HT1080 (cell line): ENCODE data around the gene ACTMAP. TPM values are rescaled to one million over a fixed set of nuclear protein-coding genes. Genes with fewer than 3 reads are reported as not detected.
A peak's percentile ranks its signal among the peaks of the same experiment; 100 is the strongest.
"Not testable (repeated sequence)": the region's sequence is repeated elsewhere in the genome, so short reads cannot be mapped to it uniquely, and the experiment has no call there.

Experiments
- DNase-seq: peaks from one replicate; pipeline ENCODE4 v3.0.0-alpha.2; 2015; ENCODE audit warnings: low read depth
- total RNA-seq: library from RNA; depleted of rRNA; stranded (reverse); fragments of >200 nt; shearing (Covaris generic); gene quantifications from 2 replicates; pipeline ENCODE4 v1.2.3, GENCODE V29; 2014

The ACTMAP gene
- total RNA-seq, 1 experiment from 2014 or later: 1.6 TPM

- DNase-seq: no peak
These were observed 5.5 kb downstream of the ACTMAP start for GRCh38 chr19:40744554-40745401.

DNA sequence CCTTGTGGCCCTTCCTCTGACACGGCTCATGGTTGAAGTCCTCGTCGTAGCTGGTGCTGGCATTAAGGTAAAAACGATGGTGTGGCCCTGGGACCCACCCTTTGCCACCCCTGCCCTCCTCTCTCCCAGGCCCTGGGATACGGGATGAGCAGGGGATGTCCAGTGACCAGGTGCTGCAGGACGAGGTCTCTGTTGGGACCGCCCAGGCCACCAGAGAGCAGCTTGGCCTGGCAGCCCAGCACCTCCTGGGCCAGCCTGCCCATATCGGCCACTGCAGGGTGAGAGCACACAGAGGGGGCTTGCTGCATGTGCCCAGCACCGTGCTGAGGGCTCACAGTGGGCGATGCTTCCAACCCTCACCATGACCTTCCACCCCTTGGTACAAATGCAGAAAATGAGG lies 6.4 kb downstream of the ACTMAP start:
- no peak for DNase-seq

DNA sequence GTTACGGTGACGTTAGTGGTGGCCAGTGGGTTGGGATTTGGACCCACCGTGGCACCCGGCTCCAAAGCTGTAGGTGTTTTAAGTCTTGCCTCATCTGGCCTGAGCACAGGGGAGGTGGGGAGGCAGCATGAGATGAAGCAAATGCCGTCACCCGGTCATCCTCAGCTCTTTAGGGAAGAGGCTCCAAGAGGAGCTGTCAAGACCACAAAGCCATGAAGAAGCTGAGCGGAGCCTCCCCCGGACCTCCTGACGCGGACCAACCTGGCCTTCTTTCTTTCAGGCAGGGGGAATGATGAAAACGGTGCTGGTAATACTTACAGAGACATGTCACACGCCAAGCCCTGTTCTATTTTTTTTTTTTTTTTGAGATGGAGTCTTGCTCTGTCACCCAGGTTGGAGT lies 7.4 kb downstream of the ACTMAP start:
- DNase-seq: no peak

DNA sequence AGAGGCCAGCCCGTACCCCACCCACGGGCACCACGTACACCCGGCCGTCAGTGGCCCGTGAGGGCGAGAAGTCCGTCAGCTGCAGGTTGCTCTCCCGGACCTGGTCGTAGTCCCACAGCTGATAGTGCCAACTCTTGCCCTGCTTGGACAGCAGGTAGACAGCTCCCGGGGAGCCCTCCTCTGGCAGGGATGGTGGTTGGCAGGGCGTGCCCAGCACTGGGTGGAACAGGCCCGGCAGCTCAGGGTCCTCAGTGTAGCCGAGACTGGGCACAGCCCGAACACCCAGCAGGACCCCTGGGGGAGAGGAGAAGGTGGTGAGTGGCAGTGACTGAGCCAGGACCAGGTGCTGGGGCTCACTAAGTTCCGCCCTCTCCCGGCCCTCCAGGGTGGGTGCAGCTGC lies 7.8 kb downstream of the ACTMAP start:
- no peak for DNase-seq

DNA sequence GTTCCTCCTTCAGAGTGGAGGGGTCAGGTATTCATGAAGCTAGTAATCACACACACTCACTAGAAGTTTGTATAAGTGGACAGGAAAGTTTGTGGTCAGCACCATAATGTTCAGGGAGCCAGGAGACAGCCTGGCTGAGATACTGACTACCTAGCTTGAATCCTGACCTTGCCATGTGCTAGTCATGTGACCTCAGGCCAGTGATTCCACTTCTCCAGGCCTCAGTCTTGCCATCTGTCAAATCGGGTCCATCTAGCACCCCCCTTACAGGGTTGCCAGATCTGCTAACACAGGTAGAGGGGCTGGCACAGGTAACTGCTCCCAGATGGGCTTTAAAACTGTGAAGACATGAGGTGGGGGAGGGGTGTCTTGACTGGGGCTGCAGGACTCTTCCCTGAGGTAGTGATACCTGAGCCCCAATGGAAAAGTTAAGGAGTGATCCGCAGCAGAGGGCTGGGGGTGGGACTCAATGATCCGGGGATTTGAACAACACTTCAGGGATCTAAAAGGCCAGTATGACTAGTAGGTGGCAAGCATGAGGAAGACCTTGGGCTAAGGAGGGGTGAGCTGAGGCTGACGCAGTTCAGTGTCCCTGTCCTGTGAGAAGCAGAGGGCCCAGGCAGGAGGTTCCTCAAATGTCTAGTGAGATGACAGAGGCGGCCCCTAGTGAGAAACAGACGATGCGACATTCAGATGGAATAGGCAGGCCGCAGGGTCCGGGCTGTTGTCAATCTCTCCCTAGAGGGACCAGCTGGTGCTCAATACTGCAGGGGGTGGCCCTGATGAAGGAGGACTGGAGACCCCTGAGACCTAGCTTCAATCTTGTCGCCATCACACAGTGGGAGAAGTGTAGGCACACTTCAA lies 8.5 kb downstream of the ACTMAP start:
- DNase-seq: no peak

- DNase-seq: no peak
These were observed 9.5 kb downstream of the ACTMAP start for GRCh38 chr19:40740747-40741146.

- no peak for DNase-seq
These were observed 10.2 kb downstream of the ACTMAP start for GRCh38 chr19:40739871-40740703.

- DNase-seq: no peak
These were observed 11.0 kb downstream of the ACTMAP start for GRCh38 chr19:40739030-40739839.

DNA sequence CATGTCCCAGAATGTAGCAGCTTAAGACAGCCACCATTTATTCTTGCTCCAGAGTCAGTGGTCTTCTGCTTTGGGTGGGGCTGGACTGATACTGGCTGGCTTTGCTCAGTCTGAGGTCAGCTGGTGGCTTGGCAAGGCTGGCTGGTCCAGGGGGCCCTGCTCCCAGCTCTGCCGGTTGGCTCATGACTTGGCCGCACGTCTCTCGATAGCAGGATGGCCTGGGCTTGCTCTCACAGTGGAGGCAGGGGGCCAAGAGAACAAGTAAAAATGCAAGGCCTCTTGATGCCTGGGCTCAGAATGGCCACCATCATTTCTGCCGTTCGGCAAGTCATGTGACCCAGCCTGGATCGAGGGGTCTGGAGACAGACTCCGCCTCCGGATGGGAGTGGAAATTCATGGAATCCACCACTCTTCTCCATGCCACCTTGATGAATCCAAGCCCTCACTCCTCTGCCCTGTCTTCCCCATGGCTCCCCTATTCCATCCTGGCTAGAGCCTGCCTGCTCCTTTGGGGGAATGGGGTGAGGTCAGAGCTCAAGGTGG lies 13.1 kb downstream of the ACTMAP start:
- no peak for DNase-seq

DNA sequence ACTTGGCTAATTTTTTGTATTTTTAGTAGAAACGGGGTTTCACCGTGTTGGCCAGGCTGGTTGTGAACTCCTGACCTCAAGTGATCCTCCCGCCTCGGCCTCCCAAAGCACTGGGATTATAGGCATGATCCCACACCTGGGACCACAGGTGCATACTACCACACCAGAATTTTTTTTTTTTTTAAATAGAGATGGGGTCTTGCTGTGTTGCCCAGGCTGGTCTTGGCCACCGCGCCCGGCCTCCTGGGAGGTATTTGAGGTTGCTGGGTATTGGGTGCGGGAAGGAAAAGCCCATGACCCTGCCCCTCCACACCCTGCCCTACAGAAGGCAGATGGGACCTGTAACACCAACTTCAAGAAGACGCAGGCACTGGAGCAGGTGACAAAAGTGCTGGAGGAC lies 13.6 kb downstream of the ACTMAP start:
- DNase-seq: no peak

- DNase-seq: no peak
These were observed 15.1 kb downstream of the ACTMAP start for GRCh38 chr19:40735013-40735771.

DNA sequence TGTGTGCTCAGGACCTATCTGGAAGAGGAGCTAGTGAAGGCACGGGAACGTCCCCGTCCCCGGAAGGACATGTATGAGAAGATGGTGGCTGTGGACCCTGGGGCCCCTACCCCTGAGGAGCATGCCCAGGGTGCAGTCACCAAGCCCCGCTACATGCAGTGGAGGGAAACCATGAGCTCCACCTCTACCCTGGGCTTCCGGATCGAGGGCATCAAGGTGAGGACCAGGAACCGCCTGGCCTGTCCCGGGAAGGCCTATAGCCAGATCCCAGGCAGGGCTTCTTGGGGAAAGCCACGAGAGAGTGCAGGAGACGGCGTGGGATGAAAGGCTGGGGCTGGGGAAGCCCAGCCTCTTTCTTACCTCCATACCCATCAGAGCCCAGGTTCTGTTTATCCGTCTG lies 17.1 kb downstream of the ACTMAP start:
- no peak for DNase-seq

DNA sequence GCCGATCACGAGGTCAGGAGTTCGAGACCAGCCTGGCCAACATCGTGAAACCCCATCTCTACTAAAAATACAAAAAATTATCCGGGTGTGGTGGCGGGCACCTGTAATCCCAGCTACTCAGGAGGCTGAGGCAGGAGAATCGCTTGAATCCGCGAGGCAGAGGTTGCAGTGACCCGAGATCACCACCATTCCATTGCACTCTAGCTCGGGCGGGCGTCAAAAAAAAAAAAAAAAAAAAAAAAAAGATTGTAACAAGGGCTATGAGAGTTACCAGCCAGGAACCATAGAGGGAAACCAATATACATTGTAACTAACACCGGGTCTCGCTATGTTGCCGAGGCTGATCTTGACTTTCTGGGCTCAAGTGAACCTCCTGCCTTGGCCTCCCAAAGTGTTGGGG lies 18.0 kb downstream of the ACTMAP start:
- DNase-seq: not testable (repeated sequence)

DNA sequence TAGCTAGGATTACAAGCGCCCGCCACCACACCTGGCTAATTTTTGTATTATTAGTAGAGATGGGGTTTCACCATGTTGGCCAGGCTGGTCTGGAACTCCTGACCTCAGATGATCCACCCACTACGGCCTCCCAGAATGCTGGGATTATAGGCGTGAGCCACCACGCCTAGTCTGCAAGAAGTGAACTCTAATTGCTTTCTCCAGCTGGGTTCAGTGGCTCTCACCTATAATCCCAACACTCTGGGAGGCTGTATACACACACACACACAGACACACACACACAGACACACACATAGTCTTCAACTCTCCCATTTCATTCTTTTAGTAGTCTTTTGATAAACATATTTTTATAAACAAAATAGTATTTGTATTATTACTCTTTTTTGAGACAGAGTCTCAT lies 20.2 kb downstream of the ACTMAP start:
- not testable (repeated sequence) for DNase-seq

DNA sequence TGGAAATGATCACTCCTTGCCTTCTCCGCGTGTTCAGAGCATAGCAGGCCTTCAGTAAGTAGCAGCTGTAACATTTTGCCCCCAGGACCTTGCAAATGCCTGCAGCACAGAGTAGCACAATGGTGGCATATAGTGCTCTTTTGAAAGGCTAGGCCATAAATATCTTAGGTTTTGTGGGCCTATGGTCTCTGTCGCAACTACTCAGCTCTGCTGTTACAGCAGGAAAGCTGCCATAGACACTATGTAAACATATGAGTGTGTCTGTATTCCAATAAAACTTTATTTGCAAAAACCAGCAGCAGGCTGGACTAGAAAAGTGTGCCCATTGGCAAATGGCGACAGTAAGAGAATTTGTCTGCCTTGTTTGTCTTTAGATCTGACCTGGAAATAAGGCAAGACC lies 24.0 kb downstream of the ACTMAP start:
- DNase-seq: no peak

DNA sequence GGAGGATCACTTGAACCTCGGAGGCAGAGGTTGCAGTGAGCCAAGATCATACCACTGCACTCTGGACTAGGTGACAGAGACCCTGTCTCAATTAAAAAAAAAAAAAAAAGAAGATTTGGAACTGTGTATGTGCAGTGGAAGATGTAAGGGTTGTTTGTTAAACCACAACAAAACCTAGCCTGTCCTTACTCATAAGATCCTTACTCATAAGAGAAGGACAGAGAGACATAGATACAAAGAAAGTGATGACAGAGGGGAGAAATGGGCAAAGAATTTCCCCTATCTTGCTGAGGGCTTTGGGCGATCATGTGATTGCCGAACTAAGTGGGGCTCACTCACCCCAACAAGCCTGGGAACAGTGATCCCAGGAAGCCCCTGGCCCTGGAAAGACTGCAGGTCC lies 25.4 kb downstream of the ACTMAP start:
- DNase-seq: no peak

DNA sequence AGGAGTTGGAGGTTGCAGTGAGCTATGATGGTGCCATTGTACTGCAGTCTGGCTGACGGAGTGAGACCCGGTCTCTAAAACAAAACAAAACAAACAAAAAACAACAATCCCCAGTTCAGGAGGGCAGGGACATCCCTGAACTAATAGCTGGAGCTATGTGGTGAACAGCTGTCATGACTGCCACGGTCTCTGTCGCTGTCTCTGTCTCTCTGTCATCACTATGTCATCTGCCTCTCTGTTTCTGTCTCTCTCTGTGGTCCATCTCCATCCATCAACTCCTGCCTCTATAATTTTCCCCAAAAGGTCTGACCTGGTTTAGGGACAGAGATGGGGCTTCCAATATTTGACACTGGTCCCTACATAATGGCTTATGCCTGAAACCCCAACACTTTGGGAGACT lies 26.0 kb downstream of the ACTMAP start:
- no peak for DNase-seq

DNA sequence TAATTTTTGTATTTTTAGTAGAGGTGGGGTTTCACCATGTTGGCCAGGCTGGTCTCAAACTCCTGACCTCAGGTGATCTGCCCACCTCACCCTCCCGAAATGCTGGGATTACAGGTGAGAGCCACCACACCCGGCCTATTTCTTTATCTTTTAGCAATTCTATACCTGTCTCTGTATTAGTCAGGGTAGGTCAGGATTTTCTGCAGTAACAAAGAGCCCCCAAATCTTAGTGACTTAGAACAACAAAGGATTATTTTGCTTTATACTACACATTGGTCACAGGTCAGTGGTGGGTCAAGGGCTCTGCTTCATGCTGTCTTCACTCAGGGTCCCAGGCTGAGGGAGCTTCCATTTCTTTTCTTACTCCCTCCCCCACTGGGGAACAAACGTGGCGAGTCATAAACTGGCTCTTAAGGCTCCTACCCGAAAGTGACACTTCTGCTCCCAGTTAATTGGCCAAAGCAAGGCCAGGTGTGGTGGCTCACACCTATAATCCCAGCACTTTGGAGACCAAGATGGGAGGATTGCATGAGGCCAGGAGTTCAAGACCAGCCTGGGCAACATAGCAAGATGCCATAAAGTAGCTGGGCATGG lies 26.5 kb downstream of the ACTMAP start:
- no peak for DNase-seq

- peak; percentile 17 for DNase-seq
These were observed 28.2 kb downstream of the ACTMAP start for GRCh38 chr19:40721936-40722661.
